Endometrium (tissue), 2 donors: ENCODE measurements around the gene ASL.
"Not testable (repeated sequence)": the region's sequence is repeated elsewhere in the genome, so short reads cannot be mapped to it uniquely, and the experiment has no call there.

Experiments used
- FAIRE-seq: peaks from 2 replicates; lab custom pipeline; 2012; peaks lifted over from hg19 to GRCh38; lab: Jason Lieb, UNC
- donor health status: control.
- donor health status: control.

Gene ASL

GRCh38 chr7:66119245-66119850 is 43.7 kb downstream of the ASL start:
- FAIRE-seq = no peak

GRCh38 chr7:66123175-66123528 is 47.5 kb downstream of the ASL start:
- no peak for FAIRE-seq

- FAIRE-seq = not testable (repeated sequence)
Measured at GRCh38 chr7:66124569-66124861, 48.9 kb downstream of the ASL start.

GRCh38 chr7:66125052-66125694 is 49.6 kb downstream of the ASL start:
- FAIRE-seq = no peak

- not testable (repeated sequence) for FAIRE-seq
Measured at GRCh38 chr7:66125781-66126352, 50.2 kb downstream of the ASL start.

- not testable (repeated sequence) for FAIRE-seq
Measured at GRCh38 chr7:66127172-66127571, 51.6 kb downstream of the ASL start.

- FAIRE-seq = no peak
Measured at GRCh38 chr7:66138994-66139752, 63.6 kb downstream of the ASL start.

GRCh38 chr7:66140924-66141323 is 65.3 kb downstream of the ASL start:
- FAIRE-seq = peak; percentile 91

GRCh38 chr7:66142334-66142733 is 66.7 kb downstream of the ASL start:
- FAIRE-seq = no peak

- FAIRE-seq = no peak
Measured at GRCh38 chr7:66142996-66143395, 67.4 kb downstream of the ASL start.
